SK-N-MC (cell line): Measurements from ENCODE around the gene CAVIN1.
"Not testable (repeated sequence)": the region's sequence is repeated elsewhere in the genome, so short reads cannot be mapped to it uniquely, and the experiment has no call there.

Experiments
- DNase-seq: peaks from one replicate; pipeline ENCODE4 v3.0.0-alpha.2; 2011; ENCODE audit warnings: low read depth, low spot score
- H3K27ac ChIP-seq: fragments of 200-600 bp; sonication (generic); 2 replicates; pipeline ENCODE4 v1.5.1; 2016; ENCODE audit warnings: mixed run types
- H3K36me3 ChIP-seq: fragments of 200-600 bp; sonication (generic); 2 replicates; pipeline ENCODE4 v1.6.1; 2017; ENCODE audit warnings: antibody characterized with exemption, low read length, mixed read lengths; ENCODE audit not compliant: insufficient read depth
- H3K4me3 ChIP-seq: fragments of 200-600 bp; sonication (generic); 2 replicates; pipeline ENCODE4 v1.5.1; 2016
- H3K9ac ChIP-seq: fragments of 200-600 bp; sonication (generic); 2 replicates; pipeline ENCODE4 v1.8.0; 2017; ENCODE audit warnings: mixed run types, mixed read lengths; ENCODE audit not compliant: insufficient read length
- H3K9me3 ChIP-seq: fragments of 200-600 bp; sonication (generic); 2 replicates; pipeline ENCODE4 v1.6.1; 2017; ENCODE audit warnings: low read depth, mild to moderate bottlenecking, antibody characterized with exemption, low read length, moderate library complexity, mixed read lengths
- EZH2 ChIP-seq: fragments of 200-600 bp; sonication (generic); IDR thresholded peaks from one replicate; pipeline ENCODE4 v1.6.1; 2017; ENCODE audit warnings: antibody characterized with exemption
- FOXP2 ChIP-seq: optimal IDR thresholded peaks from 2 replicates; pipeline ENCODE3; 2011; ENCODE audit warnings: mild to moderate bottlenecking, moderate library complexity; ENCODE audit not compliant: insufficient read depth; ENCODE audit errors: extremely low read length, control extremely low read depth
- POLR2AphosphoS5 ChIP-seq: IDR thresholded peaks from 2 replicates; pipeline ENCODE4 v1.6.1; 2012; ENCODE audit warnings: mild to moderate bottlenecking, low read depth, low read length, borderline replicate concordance

Gene CAVIN1

GRCh38 chr17:42363231-42363630, 59.8 kb downstream of the CAVIN1 start:
- Histone ChIP-seq H3K4me3 (no peak overlapping the region), H3K36me3 (no peaks in the 10 kb centered on the region), H3K27ac (no peak overlapping the region), H3K9me3 (no peaks in the 10 kb centered on the region), H3K9ac (no peak overlapping the region)
- DNase-seq = no peak
- TF ChIP-seq EZH2 = no peak
- TF ChIP-seq POLR2AphosphoS5 = no peak
- TF ChIP-seq FOXP2 = no peak

- peak; percentile 78 for DNase-seq
- Histone ChIP-seq H3K9ac (no peak overlapping the region), H3K9me3 (no peaks in the 10 kb centered on the region), H3K36me3 (no peaks in the 10 kb centered on the region), H3K4me3 (peak overlapping the region; percentile 70), H3K27ac (peak overlapping the region; percentile 90)
- TF ChIP-seq POLR2AphosphoS5 (no peak; the same call in 1 of the 2 replicates), FOXP2 (peak; percentile 14), EZH2 (no peak)
These were observed 60.7 kb downstream of the CAVIN1 start for GRCh38 chr17:42362245-42362961.

GRCh38 chr17:42361781-42362186, 61.3 kb downstream of the CAVIN1 start:
- TF ChIP-seq EZH2 (no peak), FOXP2 (no peak), POLR2AphosphoS5 (no peak)
- no peak overlapping the region for H3K9ac ChIP-seq
- peak overlapping the region; percentile 70 for H3K4me3 ChIP-seq
- H3K36me3 ChIP-seq = no peaks in the 10 kb centered on the region
- peak overlapping the region; percentile 90 for H3K27ac ChIP-seq
- no peak for DNase-seq
- no peaks in the 10 kb centered on the region for H3K9me3 ChIP-seq

GRCh38 chr17:42360388-42360787, 62.7 kb downstream of the CAVIN1 start:
- H3K9me3 ChIP-seq, H3K27ac ChIP-seq, H3K4me3 ChIP-seq, H3K36me3 ChIP-seq, H3K9ac ChIP-seq, DNase-seq: not testable (repeated sequence)

- H3K27ac ChIP-seq = no peak overlapping the region
- DNase-seq = no peak
- no peaks in the 10 kb centered on the region for H3K36me3 ChIP-seq
- no peak for TF ChIP-seq POLR2AphosphoS5
- TF ChIP-seq FOXP2 = no peak
- TF ChIP-seq EZH2 = no peak
- no peak overlapping the region for H3K4me3 ChIP-seq
- H3K9ac ChIP-seq = no peak overlapping the region
- H3K9me3 ChIP-seq = no peaks in the 10 kb centered on the region
These were observed 63.9 kb downstream of the CAVIN1 start for GRCh38 chr17:42359133-42359532.

GRCh38 chr17:42358434-42358833, 64.6 kb downstream of the CAVIN1 start:
- no peak overlapping the region for H3K9ac ChIP-seq
- H3K27ac ChIP-seq = no peak overlapping the region
- no peak for DNase-seq
- TF ChIP-seq POLR2AphosphoS5 = no peak
- TF ChIP-seq EZH2 = no peak
- no peak for TF ChIP-seq FOXP2
- H3K36me3 ChIP-seq = no peaks in the 10 kb centered on the region
- no peak overlapping the region for H3K4me3 ChIP-seq
- no peaks in the 10 kb centered on the region for H3K9me3 ChIP-seq

- H3K4me3 ChIP-seq = peak overlapping the region; percentile 19
- no peak for TF ChIP-seq FOXP2
- H3K27ac ChIP-seq = peak overlapping the region; percentile 84
- no peaks in the 10 kb centered on the region for H3K36me3 ChIP-seq
- DNase-seq = peak; percentile 76
- no peaks in the 10 kb centered on the region for H3K9me3 ChIP-seq
- H3K9ac ChIP-seq = no peak overlapping the region
These were observed 67.9 kb downstream of the CAVIN1 start for GRCh38 chr17:42354956-42355843.
